Measurements from ENCODE around the gene BTG2. TPM values are rescaled to one million over a fixed set of nuclear protein-coding genes. Genes with fewer than 3 reads are reported as not detected.
"Not testable (repeated sequence)": the region's sequence is repeated elsewhere in the genome, so short reads cannot be mapped to it uniquely, and the experiment has no call there.

The BTG2 gene
- total and polyA plus RNA-seq, 2 experiments from 2014 or later = 6.3 to 9.1 TPM

DNA sequence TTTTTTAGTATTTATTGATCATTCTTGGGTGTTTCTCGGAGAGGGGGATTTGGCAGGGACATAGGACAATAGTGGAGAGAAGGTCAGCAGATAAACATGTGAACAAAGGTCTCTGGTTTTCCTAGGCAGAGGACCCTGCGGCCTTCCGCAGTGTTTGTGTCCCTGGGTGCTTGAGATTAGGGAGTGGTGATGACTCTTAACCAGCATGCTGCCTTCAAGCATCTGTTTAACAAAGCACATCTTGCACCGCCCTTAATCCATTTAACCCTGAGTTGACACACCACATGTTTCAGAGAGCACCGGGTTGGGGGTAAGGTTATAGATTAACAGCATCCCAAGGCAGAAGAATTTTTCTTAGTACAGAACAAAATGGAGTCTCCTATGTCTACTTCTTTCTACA lies 39.2 kb upstream of the BTG2 start:
- H3K36me3 Mint-ChIP-seq (ENCODE audit: low read depth); H3K4me1 Mint-ChIP-seq; H3K9me3 Mint-ChIP-seq; H3K79me2 ChIP-seq (replicated peaks; ENCODE audit: insufficient read depth); H3K27ac Mint-ChIP-seq; H3K27me3 Mint-ChIP-seq (ENCODE audit: insufficient read depth, low read depth, poor library complexity); H3K4me2 ChIP-seq; H3K4me3 ChIP-seq; H3K27me3 ChIP-seq (ENCODE audit: insufficient read depth); H3K4me1 ChIP-seq (ENCODE audit: insufficient read depth); DNase-seq (ENCODE audit: low spot score); ATAC-seq; H3F3A ChIP-seq (replicated peaks; ENCODE audit: low read depth); H3K36me3 ChIP-seq (ENCODE audit: insufficient read depth); H3K9me2 ChIP-seq (ENCODE audit: insufficient read depth); H4K20me1 ChIP-seq (replicated peaks; ENCODE audit: insufficient read depth); H3K4me3 Mint-ChIP-seq; H3K27ac ChIP-seq (ENCODE audit: low read depth): not testable (repeated sequence)
- peak overlapping the region; percentile 63; the same call in 1 of the 2 replicates for H2AFZ ChIP-seq

DNA sequence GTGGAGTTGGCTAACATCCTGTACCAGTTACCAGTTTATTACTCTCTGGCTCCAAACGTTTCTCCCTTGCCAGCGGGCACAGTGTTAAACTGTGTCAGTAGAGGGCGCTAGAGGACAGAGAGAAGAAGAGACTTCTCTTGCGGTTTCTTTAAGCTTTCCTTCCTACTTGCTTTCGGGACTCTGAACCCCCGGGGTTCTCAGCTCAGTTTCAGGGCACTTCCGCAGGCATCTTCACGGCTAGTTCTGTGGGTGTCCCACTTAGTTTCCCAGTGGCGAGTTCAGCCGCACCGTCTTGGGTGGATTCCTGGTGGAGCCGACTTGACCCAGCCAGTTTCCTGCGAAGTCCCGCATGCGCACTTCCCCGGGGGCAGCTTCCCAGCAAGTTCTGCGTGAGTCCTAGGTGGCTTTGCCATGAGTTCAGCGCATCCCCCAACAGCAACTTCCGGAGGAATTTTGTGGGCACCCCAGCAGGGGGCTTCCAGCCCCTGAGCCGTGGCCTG lies 37.9 kb upstream of the BTG2 start:
- Histone ChIP-seq H3K4me2 (peak overlapping the region; percentile 84), H3K4me1 (ENCODE audit: insufficient read depth) (no peaks in the 10 kb centered on the region), H3K9me2 (ENCODE audit: insufficient read depth) (no peaks in the 10 kb centered on the region), H3K4me3 (peak overlapping the region; percentile 63), H3K36me3 (ENCODE audit: insufficient read depth) (no peaks in the 10 kb centered on the region), H3F3A (replicated peaks; ENCODE audit: low read depth) (no peaks in the 10 kb centered on the region; the same call in 1 of the 2 replicates), H3K79me2 (replicated peaks; ENCODE audit: insufficient read depth) (no peaks in the 10 kb centered on the region), H2AFZ (peak overlapping the region; percentile 97), H4K20me1 (replicated peaks; ENCODE audit: insufficient read depth) (no peaks in the 10 kb centered on the region), H3K27ac (ENCODE audit: low read depth) (no peak overlapping the region), H3K27me3 (ENCODE audit: insufficient read depth) (peaks cover 10% of the 10 kb centered on the region)
- Mint-ChIP-seq H3K9me3 (no peaks in the 10 kb centered on the region), H3K4me1 (peaks cover 7% of the 10 kb centered on the region; the same call in 2 of the 3 replicates), H3K27me3 (ENCODE audit: insufficient read depth, low read depth, poor library complexity) (peaks cover 7% of the 10 kb centered on the region), H3K4me3 (peak overlapping the region; percentile 81), H3K27ac (no peak overlapping the region), H3K36me3 (ENCODE audit: low read depth) (no peaks in the 10 kb centered on the region)
- TF ChIP-seq, protein P1, sequence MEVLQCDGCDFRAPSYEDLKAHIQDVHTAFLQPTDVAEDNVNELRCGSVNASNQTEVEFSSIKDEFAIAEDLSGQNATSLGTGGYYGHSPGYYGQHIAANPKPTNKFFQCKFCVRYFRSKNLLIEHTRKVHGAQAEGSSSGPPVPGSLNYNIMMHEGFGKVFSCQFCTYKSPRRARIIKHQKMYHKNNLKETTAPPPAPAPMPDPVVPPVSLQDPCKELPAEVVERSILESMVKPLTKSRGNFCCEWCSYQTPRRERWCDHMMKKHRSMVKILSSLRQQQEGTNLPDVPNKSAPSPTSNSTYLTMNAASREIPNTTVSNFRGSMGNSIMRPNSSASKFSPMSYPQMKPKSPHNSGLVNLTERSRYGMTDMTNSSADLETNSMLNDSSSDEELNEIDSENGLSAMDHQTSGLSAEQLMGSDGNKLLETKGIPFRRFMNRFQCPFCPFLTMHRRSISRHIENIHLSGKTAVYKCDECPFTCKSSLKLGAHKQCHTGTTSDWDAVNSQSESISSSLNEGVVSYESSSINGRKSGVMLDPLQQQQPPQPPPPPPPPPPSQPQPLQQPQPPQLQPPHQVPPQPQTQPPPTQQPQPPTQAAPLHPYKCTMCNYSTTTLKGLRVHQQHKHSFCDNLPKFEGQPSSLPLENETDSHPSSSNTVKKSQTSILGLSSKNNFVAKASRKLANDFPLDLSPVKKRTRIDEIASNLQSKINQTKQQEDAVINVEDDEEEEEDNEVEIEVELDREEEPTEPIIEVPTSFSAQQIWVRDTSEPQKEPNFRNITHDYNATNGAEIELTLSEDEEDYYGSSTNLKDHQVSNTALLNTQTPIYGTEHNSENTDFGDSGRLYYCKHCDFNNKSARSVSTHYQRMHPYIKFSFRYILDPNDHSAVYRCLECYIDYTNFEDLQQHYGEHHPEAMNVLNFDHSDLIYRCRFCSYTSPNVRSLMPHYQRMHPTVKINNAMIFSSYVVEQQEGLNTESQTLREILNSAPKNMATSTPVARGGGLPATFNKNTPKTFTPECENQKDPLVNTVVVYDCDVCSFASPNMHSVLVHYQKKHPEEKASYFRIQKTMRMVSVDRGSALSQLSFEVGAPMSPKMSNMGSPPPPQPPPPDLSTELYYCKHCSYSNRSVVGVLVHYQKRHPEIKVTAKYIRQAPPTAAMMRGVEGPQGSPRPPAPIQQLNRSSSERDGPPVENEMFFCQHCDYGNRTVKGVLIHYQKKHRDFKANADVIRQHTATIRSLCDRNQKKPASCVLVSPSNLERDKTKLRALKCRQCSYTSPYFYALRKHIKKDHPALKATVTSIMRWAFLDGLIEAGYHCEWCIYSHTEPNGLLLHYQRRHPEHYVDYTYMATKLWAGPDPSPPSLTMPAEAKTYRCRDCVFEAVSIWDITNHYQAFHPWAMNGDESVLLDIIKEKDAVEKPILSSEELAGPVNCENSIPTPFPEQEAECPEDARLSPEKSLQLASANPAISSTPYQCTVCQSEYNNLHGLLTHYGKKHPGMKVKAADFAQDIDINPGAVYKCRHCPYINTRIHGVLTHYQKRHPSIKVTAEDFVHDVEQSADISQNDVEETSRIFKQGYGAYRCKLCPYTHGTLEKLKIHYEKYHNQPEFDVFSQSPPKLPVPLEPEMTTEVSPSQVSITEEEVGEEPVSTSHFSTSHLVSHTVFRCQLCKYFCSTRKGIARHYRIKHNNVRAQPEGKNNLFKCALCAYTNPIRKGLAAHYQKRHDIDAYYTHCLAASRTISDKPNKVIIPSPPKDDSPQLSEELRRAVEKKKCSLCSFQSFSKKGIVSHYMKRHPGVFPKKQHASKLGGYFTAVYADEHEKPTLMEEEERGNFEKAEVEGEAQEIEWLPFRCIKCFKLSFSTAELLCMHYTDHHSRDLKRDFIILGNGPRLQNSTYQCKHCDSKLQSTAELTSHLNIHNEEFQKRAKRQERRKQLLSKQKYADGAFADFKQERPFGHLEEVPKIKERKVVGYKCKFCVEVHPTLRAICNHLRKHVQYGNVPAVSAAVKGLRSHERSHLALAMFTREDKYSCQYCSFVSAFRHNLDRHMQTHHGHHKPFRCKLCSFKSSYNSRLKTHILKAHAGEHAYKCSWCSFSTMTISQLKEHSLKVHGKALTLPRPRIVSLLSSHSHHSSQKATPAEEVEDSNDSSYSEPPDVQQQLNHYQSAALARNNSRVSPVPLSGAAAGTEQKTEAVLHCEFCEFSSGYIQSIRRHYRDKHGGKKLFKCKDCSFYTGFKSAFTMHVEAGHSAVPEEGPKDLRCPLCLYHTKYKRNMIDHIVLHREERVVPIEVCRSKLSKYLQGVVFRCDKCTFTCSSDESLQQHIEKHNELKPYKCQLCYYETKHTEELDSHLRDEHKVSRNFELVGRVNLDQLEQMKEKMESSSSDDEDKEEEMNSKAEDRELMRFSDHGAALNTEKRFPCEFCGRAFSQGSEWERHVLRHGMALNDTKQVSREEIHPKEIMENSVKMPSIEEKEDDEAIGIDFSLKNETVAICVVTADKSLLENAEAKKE (CRISPR knock-in tag; IDR thresholded peaks at IDR 0.05) = no peak
- TF ChIP-seq, protein P2, sequence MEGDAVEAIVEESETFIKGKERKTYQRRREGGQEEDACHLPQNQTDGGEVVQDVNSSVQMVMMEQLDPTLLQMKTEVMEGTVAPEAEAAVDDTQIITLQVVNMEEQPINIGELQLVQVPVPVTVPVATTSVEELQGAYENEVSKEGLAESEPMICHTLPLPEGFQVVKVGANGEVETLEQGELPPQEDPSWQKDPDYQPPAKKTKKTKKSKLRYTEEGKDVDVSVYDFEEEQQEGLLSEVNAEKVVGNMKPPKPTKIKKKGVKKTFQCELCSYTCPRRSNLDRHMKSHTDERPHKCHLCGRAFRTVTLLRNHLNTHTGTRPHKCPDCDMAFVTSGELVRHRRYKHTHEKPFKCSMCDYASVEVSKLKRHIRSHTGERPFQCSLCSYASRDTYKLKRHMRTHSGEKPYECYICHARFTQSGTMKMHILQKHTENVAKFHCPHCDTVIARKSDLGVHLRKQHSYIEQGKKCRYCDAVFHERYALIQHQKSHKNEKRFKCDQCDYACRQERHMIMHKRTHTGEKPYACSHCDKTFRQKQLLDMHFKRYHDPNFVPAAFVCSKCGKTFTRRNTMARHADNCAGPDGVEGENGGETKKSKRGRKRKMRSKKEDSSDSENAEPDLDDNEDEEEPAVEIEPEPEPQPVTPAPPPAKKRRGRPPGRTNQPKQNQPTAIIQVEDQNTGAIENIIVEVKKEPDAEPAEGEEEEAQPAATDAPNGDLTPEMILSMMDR (conservative IDR thresholded peaks at IDR 0.05; ENCODE audit: low read depth in 2 of 2) = peak; percentile 88 to 90
- ATAC-seq (peak; percentile 70), DNase-seq (ENCODE audit: low spot score) (peak; percentile 97)
